ENCODE results near the gene ICAM2.

Gene ICAM2

DNA sequence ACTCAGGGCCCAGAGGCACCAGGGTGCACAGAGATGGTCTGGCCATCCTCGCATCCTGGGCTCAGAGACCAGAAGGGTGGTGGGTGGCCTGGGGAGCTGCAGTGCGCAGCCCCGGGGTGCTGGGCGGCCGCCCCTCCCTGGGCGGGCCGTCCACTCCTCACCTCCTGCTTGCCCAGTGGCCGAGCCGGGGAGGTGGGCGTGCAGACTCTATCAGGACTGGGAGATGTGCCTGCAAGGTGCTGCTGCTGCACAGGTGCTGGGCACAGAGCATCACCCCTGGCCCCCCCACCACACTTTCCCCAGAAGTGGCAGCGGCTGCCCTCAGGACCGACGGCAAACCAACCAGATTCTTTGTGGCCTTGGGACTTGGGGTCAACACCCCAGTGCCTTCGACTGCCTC lies 47.6 kb downstream of the ICAM2 start, which contains the start of gene SCN4A:
Gene SCN4A (minus strand): TSS at position 123 of the 400 bp plus-strand sequence. CDS start 77 bp downstream, at position 46.
- TF ChIP-seq POLR2AphosphoS5 (IDR thresholded peaks at IDR 0.05; ENCODE audit: low read depth, low read length) (no peak), FOXP2 (optimal IDR thresholded peaks at IDR 0.05; ENCODE audit: borderline replicate concordance, extremely low read depth, extremely low read length, insufficient read depth) (no peak), SIN3A (IDR thresholded peaks at IDR 0.05; ENCODE audit: borderline replicate concordance, insufficient read depth, low read length) (no peak), TAF1 (IDR thresholded peaks at IDR 0.05; ENCODE audit: borderline replicate concordance, insufficient read depth, low read length) (no peak)
- TF ChIP-seq, protein P1, sequence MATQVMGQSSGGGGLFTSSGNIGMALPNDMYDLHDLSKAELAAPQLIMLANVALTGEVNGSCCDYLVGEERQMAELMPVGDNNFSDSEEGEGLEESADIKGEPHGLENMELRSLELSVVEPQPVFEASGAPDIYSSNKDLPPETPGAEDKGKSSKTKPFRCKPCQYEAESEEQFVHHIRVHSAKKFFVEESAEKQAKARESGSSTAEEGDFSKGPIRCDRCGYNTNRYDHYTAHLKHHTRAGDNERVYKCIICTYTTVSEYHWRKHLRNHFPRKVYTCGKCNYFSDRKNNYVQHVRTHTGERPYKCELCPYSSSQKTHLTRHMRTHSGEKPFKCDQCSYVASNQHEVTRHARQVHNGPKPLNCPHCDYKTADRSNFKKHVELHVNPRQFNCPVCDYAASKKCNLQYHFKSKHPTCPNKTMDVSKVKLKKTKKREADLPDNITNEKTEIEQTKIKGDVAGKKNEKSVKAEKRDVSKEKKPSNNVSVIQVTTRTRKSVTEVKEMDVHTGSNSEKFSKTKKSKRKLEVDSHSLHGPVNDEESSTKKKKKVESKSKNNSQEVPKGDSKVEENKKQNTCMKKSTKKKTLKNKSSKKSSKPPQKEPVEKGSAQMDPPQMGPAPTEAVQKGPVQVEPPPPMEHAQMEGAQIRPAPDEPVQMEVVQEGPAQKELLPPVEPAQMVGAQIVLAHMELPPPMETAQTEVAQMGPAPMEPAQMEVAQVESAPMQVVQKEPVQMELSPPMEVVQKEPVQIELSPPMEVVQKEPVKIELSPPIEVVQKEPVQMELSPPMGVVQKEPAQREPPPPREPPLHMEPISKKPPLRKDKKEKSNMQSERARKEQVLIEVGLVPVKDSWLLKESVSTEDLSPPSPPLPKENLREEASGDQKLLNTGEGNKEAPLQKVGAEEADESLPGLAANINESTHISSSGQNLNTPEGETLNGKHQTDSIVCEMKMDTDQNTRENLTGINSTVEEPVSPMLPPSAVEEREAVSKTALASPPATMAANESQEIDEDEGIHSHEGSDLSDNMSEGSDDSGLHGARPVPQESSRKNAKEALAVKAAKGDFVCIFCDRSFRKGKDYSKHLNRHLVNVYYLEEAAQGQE (IDR thresholded peaks at IDR 0.05; ENCODE audit: insufficient read depth in 1 of 2, low read depth in 2 of 2, low read length in 2 of 2), result no peak

GRCh38 chr17:63969278-63969677 lies 51.2 kb downstream of the ICAM2 start:
- no peak for TF ChIP-seq POLR2AphosphoS5 (IDR thresholded peaks at IDR 0.05; ENCODE audit: low read depth, low read length)
- TF ChIP-seq, protein P1 (IDR thresholded peaks at IDR 0.05; ENCODE audit: insufficient read depth in 1 of 2, low read depth in 2 of 2, low read length in 2 of 2), result no peak
- no peak for TF ChIP-seq TAF1 (IDR thresholded peaks at IDR 0.05; ENCODE audit: borderline replicate concordance, insufficient read depth, low read length)
- TF ChIP-seq SIN3A (IDR thresholded peaks at IDR 0.05; ENCODE audit: borderline replicate concordance, insufficient read depth, low read length), result no peak
- TF ChIP-seq FOXP2 (optimal IDR thresholded peaks at IDR 0.05; ENCODE audit: borderline replicate concordance, extremely low read depth, extremely low read length, insufficient read depth), result no peak

GRCh38 chr17:63967953-63968352 lies 52.5 kb downstream of the ICAM2 start:
- TF ChIP-seq SIN3A (IDR thresholded peaks at IDR 0.05; ENCODE audit: borderline replicate concordance, insufficient read depth, low read length), result no peak
- no peak for TF ChIP-seq FOXP2 (optimal IDR thresholded peaks at IDR 0.05; ENCODE audit: borderline replicate concordance, extremely low read depth, extremely low read length, insufficient read depth)
- no peak for TF ChIP-seq TAF1 (IDR thresholded peaks at IDR 0.05; ENCODE audit: borderline replicate concordance, insufficient read depth, low read length)
- no peak for TF ChIP-seq POLR2AphosphoS5 (IDR thresholded peaks at IDR 0.05; ENCODE audit: low read depth, low read length)
- TF ChIP-seq, protein P1 (IDR thresholded peaks at IDR 0.05; ENCODE audit: insufficient read depth in 1 of 2, low read depth in 2 of 2, low read length in 2 of 2), result no peak

- TF ChIP-seq, protein P1 (IDR thresholded peaks at IDR 0.05; ENCODE audit: insufficient read depth in 1 of 2, low read depth in 2 of 2, low read length in 2 of 2), result no peak
- no peak for TF ChIP-seq SIN3A (IDR thresholded peaks at IDR 0.05; ENCODE audit: borderline replicate concordance, insufficient read depth, low read length)
- TF ChIP-seq TAF1 (IDR thresholded peaks at IDR 0.05; ENCODE audit: borderline replicate concordance, insufficient read depth, low read length), result no peak
- TF ChIP-seq POLR2AphosphoS5 (IDR thresholded peaks at IDR 0.05; ENCODE audit: low read depth, low read length), result no peak
- TF ChIP-seq FOXP2 (optimal IDR thresholded peaks at IDR 0.05; ENCODE audit: borderline replicate concordance, extremely low read depth, extremely low read length, insufficient read depth), result no peak
Measured at GRCh38 chr17:63966646-63967264, 53.7 kb downstream of the ICAM2 start.
